Testis (tissue), 2 donors: Measurements from ENCODE around the gene KCNT2.

Experiments
- POLR2A ChIP-seq: fragments of 450-650 bp; IDR thresholded peaks from one replicate; pipeline ENCODE4 v1.6.1; 2017; ENCODE audit warnings: antibody characterized with exemption, mild to moderate bottlenecking, moderate library complexity
- TF ChIP-seq, protein P1 (sequence below), 3 experiments: fragments of 450-650 bp in 2 of 3; fragments of 200-600 bp in 1 of 3; sonication (generic) in 1 of 3; IDR thresholded peaks; one replicate each; pipeline ENCODE4 v1.5.1; 2016 to 2019; ENCODE audit warnings: antibody characterized with exemption in 3 of 3, mild to moderate bottlenecking in 2 of 3, moderate library complexity in 1 of 3

- no peak for TF ChIP-seq POLR2A
- TF ChIP-seq, protein P1, sequence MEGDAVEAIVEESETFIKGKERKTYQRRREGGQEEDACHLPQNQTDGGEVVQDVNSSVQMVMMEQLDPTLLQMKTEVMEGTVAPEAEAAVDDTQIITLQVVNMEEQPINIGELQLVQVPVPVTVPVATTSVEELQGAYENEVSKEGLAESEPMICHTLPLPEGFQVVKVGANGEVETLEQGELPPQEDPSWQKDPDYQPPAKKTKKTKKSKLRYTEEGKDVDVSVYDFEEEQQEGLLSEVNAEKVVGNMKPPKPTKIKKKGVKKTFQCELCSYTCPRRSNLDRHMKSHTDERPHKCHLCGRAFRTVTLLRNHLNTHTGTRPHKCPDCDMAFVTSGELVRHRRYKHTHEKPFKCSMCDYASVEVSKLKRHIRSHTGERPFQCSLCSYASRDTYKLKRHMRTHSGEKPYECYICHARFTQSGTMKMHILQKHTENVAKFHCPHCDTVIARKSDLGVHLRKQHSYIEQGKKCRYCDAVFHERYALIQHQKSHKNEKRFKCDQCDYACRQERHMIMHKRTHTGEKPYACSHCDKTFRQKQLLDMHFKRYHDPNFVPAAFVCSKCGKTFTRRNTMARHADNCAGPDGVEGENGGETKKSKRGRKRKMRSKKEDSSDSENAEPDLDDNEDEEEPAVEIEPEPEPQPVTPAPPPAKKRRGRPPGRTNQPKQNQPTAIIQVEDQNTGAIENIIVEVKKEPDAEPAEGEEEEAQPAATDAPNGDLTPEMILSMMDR (IDR thresholded peaks at IDR 0.05): no peak
These were observed 105.8 kb downstream of the KCNT2 start for GRCh38 chr1:196502437-196502836.
